Measurements from ENCODE around the gene TCF7L1. TPM values are rescaled to one million over a fixed set of nuclear protein-coding genes. Genes with fewer than 3 reads are reported as not detected.
"Not testable (repeated sequence)": the region's sequence is repeated elsewhere in the genome, so short reads cannot be mapped to it uniquely, and the experiment has no call there.

The TCF7L1 gene
- polyA plus RNA-seq, 1 donor = 36.3 TPM

- no peak for DNase-seq
These were observed 153.7 kb downstream of the TCF7L1 start for GRCh38 chr2:85286918-85287317.

GRCh38 chr2:85287721-85288120, 154.5 kb downstream of the TCF7L1 start:
- DNase-seq = no peak

- no peak for DNase-seq
These were observed 155.1 kb downstream of the TCF7L1 start for GRCh38 chr2:85288244-85288725.

GRCh38 chr2:85291425-85292023, 158.3 kb downstream of the TCF7L1 start:
- DNase-seq = no peak

GRCh38 chr2:85302121-85302520, 168.9 kb downstream of the TCF7L1 start:
- no peak for DNase-seq

- no peak for DNase-seq
These were observed 170.8 kb downstream of the TCF7L1 start for GRCh38 chr2:85303780-85304531.

- no peak for DNase-seq
These were observed 174.3 kb downstream of the TCF7L1 start for GRCh38 chr2:85307527-85307897.

- DNase-seq = no peak
These were observed 175.0 kb downstream of the TCF7L1 start for GRCh38 chr2:85308201-85308600.

- peak; percentile 40 for DNase-seq
These were observed 175.8 kb downstream of the TCF7L1 start for GRCh38 chr2:85308896-85309555.

- no peak for DNase-seq
These were observed 176.6 kb downstream of the TCF7L1 start for GRCh38 chr2:85309699-85310321.

GRCh38 chr2:85310330-85310729, 177.1 kb downstream of the TCF7L1 start:
- no peak for DNase-seq

GRCh38 chr2:85312404-85312803, 179.2 kb downstream of the TCF7L1 start:
- no peak for DNase-seq

- DNase-seq = no peak
These were observed 181.7 kb downstream of the TCF7L1 start for GRCh38 chr2:85314884-85315242.

GRCh38 chr2:85315921-85316320, 182.7 kb downstream of the TCF7L1 start:
- not testable (repeated sequence) for DNase-seq

GRCh38 chr2:85318222-85319074, 185.3 kb downstream of the TCF7L1 start:
- DNase-seq = no peak

GRCh38 chr2:85319796-85320195, 186.6 kb downstream of the TCF7L1 start:
- no peak for DNase-seq

- DNase-seq = no peak
These were observed 190.3 kb downstream of the TCF7L1 start for GRCh38 chr2:85323351-85323987.

GRCh38 chr2:85323988-85324367, 190.8 kb downstream of the TCF7L1 start:
- not testable (repeated sequence) for DNase-seq

GRCh38 chr2:85324639-85325465, 191.7 kb downstream of the TCF7L1 start:
- no peak for DNase-seq

- no peak for DNase-seq
These were observed 192.2 kb downstream of the TCF7L1 start for GRCh38 chr2:85325466-85325811.
